Suppressor macrophage treated with lipopolysaccharide for 1 hour (primary cell): Measurements from ENCODE around the gene NAV2.
"Not testable (repeated sequence)": the region's sequence is repeated elsewhere in the genome, so short reads cannot be mapped to it uniquely, and the experiment has no call there.

Source experiments
- DNase-seq, 3 donors: peaks; one replicate each; pipeline ENCODE4 v3.0.0-alpha.2; 2020 to 2022

Gene NAV2

DNA sequence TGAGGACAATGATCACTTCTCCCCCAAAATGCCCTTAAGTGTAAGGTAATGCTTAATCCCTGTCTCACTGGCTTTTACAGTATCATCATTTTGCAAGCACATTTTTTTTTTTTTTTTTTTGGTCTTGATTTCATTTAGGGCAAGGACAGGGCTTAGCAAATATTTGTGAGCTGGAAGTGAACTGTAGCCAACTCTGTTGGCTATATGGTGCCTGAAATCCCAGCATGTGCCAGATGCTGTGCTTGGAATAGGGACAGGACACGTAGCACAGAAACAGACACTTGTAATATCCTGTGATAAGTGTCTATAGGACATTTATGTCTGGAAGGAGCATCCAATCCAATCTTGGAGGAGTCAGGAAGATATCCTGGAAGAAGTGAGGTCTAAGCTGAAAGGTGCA lies 198.3 kb downstream of the NAV2 start:
- no peak for DNase-seq

DNA sequence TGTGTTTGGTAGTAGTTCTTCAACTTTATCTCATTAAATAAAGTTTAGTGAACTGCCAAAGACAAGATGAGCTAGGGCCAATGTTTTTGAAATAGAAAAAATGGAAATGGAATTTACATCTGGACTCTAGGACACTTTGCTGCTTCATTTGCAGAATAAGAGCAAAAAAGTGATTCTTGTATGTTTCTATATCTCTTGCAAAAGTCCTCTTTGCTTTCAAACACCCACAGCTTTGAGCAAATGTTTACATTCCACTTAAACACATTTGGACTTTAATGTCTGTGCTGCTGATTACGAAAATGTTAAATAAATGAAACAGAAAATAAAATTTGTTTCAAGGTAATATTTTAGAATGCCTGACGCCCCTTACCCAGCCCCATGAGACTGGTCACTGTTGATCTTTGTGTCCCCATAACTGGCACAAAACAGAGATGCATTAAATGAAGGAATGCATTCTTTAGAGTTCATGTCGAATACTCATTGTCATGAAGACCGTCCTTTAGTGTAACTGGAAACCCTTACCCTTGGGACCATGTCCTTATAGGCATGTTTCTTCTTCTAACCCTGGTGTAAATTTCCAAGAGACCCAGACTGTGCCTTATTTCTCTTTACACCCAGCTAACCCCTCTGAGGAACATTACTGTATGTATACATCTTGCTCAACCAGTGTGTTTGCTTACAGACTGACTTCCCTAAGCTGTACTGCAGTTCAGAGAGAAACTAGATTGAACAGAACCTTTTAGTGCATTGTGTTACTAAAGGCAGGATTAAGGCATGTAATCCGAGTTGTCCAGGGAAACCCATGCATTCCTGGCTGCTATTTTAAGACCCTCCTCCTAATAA lies 199.7 kb downstream of the NAV2 start:
- no peak for DNase-seq

DNA sequence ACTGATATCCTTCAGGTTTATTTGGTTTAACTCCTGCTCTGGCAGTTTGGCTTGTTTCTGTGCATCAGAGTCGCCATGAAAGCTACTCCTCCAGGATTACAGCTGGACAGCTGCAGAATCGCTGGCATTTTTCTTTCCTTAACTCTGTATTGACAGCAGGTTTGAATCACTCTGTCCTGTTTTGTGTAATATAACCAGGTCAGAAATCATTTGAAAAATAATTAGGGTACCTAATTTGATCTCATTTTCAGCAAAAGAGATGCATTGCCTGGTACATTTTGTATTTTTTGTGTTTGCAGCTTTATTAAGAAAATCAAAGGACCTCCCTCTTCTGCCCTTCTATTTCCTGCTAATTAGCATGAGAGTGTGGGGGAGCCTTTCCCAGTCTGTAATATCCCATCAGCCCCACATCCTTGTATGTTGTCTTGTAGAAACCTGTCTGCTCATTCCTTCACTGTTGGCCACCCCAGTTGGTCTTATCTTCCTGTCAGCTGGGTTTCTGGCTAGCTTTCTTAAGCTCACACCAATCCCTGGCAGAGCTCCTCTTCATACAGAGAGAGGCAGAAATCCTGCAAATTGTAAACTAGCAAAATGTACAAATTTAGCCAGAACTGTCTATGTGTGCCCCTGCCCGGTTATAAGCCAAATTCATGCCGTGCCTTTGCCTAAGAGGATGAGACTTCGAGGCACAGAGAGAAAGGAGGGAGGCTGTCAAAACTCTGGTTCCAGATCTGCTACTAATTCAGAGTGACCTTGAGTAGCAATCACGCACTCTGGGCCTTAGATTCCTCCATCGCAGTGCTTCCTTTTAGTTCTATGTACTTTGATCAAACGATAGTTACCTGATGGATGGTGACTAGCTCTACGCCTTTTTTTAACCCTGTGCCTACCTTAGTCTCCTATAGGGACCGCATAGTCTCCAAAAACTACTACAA lies 200.6 kb downstream of the NAV2 start:
- DNase-seq, result no peak

DNA sequence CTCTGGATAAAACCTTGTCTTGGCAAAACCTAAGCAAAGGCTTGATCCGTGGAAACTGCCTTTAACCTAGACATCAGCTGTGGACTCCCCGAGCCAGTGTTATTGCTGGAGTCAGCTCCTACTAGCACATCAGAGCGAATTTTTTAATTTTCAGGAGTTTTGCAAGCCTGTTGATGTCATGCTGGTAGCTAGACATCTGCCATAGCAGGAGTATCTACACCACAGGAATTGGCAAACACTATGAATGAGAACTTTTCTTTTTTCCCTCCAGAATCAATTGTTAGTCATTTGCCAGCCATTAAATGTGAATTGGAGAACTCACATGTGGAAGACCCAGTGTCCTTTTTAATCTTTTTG lies 201.2 kb downstream of the NAV2 start:
- DNase-seq, result no peak

DNA sequence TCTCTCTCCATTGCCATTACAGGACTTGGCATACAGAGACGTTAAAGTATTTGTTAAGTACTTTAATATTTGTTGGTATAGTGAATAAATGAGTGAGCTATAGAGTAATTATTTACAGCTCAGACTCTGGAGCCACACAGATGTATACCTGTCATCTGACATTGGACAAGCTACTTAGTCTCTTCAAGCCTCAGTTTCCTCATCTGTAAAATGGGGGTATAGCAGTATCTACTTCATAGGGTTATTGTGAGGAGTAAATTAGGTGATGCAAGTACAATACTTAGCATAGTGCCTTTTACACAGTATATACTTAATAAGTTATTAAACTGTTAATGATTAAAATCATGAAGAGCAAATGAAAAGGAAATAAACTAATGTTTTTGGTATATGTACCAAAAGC lies 203.2 kb downstream of the NAV2 start:
- no peak for DNase-seq

DNA sequence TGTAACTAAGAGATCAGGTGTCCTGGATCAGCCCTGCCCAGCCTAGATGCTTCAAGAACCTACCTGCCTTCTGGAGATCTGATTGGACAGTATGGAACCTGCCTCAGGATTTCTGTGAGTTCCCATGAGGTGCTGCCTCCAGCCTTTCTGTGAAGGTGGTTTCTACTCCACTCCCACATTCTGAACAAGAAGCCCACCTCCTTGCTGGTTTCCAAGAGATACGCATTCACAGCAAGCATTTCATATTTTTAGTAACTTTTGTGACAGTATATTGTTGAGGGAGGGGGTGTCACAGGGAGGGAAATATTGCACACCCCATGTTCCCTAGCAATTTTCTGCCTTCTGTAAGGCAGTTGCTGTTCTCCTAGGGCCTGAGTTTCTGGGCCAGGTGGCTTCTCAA lies 204.4 kb downstream of the NAV2 start:
- no peak for DNase-seq

DNA sequence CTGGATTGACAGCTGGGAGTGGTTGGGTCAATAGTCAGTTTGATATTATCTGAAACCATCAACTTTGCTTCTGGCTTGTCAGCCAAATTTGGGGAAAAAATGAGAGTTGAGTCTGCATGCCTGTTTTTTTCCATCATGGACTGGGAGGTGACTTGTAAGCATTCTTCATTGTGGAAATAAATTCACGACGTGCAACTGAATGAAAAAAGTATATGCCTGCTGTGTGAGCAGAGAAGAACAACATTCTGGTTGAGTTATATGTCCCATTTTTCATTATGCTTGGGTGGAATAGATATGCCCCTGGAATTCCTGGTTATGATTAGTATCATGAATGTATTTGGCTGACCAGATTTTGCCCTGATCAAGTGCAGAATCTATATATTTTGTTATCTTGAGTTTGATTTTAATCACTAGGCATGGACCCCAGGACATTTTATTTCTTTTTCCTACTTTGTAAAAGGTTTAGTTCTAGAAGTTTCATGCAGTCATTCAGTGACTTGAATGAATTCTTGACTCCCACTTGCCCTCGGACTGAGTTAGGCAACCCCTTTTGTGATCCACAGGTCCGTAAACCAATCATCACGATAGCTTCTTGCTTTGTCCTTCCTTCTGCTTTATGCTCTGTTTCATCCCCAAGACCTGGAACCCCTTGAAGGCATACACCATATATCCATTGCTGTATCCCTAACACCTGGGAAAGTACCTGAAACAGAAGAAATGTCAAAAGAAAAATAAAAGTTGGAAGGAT lies 205.8 kb downstream of the NAV2 start:
- DNase-seq, result no peak

DNA sequence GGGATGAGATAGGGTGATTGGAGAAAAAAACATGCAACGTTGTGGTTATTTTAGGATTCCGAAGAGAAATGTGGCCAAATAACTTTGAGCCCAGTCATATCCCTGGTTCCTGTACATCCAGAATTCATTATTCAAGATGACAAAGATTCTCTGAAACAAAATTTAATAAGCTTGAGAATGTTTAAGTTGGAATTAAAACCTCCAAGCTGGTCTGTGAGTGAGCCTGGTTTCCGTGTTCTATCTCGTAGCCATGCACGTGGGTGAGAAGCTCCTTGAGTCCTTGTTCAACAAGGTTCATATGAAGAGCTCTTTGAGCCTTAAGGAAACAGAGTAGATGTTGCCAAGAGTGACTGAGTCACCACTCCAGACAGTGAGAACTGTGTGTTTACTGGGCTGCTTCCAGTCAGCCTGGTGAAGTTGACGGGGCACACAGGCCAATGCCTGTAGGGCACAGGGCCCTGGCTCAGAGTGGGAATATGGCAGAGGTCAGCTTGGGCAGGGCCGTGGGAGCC lies 206.5 kb downstream of the NAV2 start:
- DNase-seq, result no peak

DNA sequence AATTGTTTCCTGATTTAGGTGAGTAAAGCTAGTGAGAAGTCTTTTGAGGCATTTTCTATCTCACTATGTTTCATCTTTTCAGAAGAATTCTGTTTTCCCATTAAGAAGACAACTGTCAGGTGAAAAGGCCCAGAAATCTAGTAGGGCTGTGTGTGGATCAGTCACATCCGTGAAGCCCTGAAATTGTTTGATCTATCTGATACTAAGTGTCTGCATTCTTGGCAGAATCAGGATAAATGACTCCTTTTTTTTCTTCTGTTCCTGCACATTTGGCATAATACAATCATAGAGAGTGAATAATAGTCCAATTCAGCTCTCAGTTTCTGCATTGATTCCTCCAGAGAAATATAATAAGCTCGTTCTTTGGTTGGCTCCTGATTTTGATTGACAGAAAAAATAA lies 208.3 kb downstream of the NAV2 start:
- DNase-seq, result no peak

DNA sequence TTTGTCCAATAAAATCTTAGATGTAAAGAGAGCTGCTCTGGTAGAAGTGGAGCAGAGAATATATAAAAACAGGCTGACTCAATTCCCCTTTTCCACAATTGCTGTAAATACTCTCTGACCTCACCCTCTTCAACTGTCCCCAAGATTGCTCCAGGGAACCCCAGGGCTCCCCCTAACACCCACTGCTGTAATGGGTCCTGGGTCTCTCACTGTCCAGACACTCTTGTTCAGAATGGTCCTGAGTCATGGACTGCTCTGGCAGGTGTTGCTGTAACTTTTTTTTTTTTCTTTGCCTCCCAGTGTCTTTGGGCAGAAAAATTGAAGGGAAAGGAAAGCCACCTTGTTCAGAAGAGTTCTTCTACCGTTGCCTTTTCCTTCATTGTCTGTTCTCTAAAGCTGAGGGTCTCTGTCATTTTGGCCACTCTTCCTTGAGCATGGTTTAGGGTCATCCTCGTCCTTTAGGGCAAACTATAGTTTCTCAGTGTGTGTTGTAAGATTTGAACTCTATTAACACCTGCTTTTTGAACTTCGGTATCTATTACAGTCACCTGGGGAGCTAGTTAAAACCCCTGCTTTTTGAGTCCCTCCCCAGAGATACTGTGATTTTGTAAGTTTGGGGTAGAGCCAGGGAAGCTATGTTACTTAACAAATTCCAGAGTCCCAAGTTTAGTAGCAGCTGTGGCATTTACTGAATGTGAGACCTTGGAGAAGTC lies 209.5 kb downstream of the NAV2 start:
- no peak for DNase-seq

DNA sequence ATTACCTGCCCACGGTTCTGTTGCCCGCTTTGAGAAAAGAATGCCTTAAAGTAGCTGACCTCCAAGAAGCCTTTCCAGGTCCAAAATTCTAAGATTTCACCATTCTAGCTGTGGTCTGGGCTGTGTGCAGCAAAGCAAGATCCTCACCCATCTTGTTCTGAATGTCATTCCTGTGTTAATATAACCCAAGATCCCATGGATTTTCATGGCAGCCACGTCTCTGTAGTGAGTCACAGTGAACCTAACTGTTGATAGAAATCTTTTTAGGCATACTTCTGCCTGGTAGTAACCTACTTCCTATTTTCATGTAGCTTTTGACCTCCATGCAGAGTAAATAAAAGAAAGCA lies 210.0 kb downstream of the NAV2 start:
- no peak for DNase-seq

DNA sequence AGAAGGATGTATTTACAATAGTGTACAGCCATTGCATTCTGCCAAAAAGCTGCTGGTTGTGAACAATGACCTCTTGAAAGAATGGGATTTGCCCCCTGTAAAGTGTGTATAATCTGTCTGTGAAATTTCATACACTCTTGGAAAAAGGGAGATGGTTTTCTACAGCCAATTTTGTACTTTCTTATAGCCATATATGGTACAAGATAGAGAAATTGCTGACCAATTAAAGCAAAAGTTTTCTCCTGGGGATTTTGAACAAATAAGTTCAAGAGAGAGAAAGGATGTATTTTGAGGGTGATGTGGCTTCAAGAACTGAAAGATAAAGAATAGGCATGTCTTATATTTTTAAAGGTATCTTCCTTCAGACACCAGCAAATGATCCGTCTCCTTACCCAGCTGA lies 211.0 kb downstream of the NAV2 start:
- DNase-seq, result no peak

DNA sequence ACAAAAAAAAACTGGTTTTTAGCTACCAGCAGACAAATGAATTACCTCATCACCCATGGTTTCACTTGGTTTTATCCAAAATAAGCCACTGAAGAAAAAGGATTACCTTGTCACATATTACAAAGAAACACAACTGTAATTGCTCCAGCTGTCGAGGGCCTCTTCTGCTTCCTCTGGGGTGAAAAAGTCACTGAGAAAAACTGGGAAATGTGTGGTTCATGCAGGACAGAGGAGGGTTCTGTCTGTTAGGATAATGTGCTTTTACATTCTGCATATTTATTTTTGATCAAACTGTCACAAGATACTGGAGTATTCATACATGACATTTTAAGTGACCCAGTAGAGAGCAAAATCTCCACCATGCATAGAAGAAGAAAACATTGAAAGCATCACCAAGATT lies 211.7 kb downstream of the NAV2 start:
- DNase-seq, result no peak

DNA sequence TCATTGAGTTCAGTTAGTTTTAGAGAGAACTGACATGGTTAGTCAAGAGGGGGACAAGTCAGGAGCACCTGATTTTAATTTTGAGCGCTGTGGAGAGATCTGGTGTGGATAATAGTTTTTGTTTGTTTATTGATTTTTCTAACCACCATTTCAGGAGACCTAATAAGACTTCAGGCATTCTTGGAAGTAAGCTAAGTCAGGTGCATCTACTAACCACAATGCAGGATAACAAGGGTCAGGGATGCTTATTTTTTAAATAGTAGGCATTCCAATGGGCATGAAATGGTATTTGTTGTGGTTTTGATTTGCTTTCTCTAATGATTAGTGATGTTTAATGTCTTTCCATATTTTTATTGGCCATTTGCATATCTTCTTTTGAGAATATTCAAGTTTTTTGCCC lies 212.1 kb downstream of the NAV2 start:
- no peak for DNase-seq

DNA sequence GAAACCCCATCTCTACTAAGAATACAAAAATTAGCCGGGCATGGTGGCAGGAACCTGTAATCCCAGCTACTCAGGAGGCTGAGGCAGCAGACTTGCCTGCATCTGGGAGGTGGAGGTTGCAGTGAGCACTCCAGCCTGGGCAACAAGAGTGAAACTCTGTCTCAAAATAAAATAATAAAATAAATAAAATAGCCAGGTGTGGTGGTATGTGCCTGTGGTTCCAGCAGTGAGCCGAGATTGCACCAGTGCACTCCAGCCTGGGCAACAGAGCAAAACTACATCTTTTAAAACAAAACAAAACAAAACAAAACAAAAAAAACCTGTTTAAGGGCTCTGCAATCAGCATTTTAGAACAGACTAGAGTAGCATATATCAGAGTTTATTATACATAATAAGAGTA lies 214.8 kb downstream of the NAV2 start:
- DNase-seq, result not testable (repeated sequence)

DNA sequence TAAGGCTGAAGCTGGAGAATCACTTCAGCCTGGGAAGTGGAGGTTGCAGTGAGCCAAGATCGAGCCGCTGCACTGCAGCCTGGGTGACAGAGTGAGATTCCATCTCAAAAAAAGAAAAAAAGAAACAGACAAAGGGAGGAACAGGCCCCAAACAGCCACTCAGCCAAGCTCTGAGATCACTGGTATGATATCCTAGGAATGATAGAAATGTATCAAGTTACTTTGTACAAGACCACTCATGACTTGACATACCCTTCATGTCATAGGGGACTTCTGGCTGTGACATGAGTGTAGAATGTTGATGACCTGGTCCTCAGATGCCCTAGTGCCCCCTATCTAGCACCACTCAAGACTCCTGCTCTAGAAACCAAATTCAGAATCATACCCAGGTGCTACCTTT lies 216.5 kb downstream of the NAV2 start:
- no peak for DNase-seq

DNA sequence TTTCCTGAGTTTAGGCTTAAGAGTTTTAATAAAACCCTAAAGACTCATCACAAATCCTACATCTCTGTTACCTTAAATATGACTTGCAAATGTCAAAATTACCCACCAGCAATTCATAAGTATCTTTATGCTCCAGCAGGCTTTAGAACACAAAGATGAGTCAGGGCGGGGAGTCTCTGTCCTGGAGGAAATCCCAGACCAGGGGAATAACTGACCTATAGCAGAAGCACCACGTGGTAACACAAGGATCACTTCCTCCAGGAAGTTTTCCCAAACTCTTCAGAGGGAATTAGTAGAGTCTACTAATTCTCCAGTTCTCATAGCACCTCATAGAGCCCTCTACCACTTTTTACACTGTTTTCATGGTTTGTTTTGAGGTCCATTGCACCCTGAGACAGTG lies 217.0 kb downstream of the NAV2 start:
- peak in 1 of 3 donors; percentile 11 for DNase-seq

DNA sequence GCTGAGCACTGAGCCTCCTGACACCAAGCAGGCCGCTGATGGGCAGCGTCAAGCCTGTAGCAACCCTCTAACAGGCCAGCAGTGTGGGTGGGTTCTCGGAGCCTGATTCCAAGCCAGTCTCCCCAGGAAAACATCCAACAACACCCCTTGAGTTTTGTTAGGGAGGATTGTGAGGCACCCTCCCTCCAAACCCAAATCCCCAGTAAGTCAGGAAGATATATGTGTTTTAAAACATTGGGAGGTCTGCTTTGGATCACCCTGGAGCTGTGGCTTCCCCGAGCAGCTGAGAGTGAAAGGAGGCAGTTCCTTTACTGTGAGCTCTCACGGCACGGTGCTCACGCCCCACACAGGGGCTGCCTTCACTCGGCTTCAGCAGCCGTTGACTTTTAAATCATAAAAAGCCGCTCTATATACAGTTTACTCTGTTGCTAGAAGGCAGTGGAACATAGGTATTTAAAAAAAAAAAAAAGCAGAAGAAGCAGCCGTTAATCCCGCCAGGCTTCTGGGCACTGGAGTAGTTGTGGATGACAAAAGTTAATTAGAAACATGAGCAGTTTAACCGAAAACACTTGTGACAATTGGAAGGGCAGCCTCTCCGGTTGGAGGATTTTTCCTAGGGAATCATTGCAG lies 218.6 kb downstream of the NAV2 start:
- DNase-seq, result no peak

DNA sequence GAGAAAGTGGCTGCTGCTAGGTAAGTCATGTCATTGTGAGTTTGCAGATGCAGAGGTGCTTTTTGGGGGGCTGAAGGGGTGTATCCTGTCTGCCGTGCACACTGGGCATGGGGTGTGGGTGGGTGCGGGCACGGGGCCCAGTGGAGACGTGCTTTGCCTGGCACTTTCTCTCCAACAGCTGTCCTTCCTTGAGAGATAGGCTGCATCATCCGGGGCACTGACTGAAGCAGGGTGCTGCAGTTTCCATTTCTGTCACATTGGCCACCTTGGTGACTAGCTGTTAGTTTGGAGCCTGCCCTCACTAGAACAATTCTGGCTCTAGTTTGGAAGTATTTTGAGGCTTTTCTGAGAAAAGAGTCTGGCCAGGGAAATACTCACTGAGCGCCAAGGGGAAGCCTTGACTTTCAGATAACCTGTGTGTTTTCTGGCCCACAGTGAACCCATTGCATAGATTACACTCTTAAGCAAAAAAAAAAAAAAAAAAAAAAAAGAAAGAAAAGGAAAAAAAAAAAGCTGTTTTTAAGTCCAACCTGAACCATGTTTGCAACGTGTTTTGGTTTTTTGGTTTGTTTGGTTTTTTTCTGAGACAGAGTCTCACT lies 219.2 kb downstream of the NAV2 start:
- no peak for DNase-seq

DNA sequence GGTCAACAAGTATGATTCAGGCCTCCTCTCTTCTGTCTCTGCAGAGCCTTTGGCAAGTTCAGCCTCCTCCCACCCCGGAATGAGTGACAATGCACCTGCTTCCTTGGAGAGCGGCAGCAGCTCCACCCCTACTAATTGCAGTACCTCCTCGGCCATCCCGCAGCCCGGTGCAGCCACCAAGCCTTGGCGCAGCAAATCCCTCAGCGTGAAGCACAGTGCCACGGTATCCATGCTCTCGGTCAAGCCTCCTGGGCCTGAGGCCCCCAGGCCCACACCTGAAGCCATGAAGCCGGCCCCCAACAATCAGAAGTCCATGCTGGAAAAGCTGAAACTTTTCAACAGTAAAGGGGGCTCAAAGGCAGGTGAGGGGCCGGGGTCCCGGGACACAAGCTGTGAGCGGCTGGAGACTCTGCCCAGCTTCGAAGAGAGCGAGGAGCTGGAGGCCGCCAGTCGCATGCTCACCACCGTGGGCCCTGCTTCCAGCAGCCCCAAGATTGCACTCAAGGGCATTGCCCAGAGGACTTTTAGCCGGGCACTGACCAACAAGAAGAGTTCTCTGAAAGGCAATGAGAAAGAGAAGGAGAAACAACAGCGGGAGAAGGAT lies 220.6 kb downstream of the NAV2 start:
- DNase-seq, result no peak

DNA sequence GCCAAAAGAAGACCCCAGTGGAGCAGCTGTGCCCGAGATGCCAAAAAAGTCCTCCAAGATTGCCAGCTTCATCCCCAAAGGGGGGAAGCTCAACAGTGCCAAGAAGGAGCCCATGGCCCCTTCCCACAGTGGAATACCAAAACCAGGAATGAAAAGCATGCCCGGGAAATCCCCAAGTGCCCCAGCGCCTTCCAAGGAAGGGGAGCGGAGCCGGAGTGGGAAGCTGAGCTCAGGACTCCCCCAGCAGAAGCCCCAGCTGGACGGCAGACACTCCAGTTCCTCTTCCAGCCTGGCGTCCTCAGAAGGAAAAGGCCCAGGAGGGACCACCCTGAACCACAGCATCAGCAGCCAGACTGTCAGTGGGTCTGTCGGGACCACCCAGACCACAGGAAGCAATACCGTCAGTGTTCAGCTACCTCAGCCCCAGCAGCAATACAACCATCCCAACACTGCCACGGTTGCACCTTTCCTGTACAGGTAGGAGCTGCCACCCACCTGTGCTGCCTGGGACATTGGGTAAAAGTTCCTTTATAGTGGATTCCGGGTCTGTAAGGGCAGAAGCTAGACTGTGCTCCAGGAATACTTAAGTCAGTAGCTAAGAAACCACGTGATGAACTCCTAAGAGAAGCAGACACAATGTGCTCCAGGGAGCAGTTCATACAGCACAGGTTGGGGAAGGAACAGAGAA lies 221.3 kb downstream of the NAV2 start:
- DNase-seq, result no peak
